HG02884 (cell line): ENCODE results near the gene PTPRN2.
"Not testable (repeated sequence)": the region's sequence is repeated elsewhere in the genome, so short reads cannot be mapped to it uniquely, and the experiment has no call there.

ENCODE experiments used
- ATAC-seq: cut with Tn5 transposase; IDR thresholded peaks from one replicate; pipeline ENCODE4 v1.9.1; 2021; ENCODE audit warnings: mild to moderate bottlenecking, moderate library complexity; ENCODE audit not compliant: unreplicated experiment

Gene PTPRN2

GRCh38 chr7:158521795-158522194 is 65.8 kb downstream of the PTPRN2 start:
- ATAC-seq: not testable (repeated sequence)

GRCh38 chr7:158520825-158521224 is 66.8 kb downstream of the PTPRN2 start:
- no peak for ATAC-seq

GRCh38 chr7:158519633-158520174 is 67.9 kb downstream of the PTPRN2 start:
- no peak for ATAC-seq

GRCh38 chr7:158518980-158519632 is 68.5 kb downstream of the PTPRN2 start:
- ATAC-seq: no peak

- no peak for ATAC-seq
These were observed 70.1 kb downstream of the PTPRN2 start for GRCh38 chr7:158517571-158517970.

GRCh38 chr7:158517072-158517471 is 70.6 kb downstream of the PTPRN2 start:
- no peak for ATAC-seq

GRCh38 chr7:158516524-158516923 is 71.1 kb downstream of the PTPRN2 start:
- ATAC-seq: no peak

GRCh38 chr7:158512869-158513268 is 74.8 kb downstream of the PTPRN2 start:
- no peak for ATAC-seq

GRCh38 chr7:158512042-158512441 is 75.6 kb downstream of the PTPRN2 start:
- no peak for ATAC-seq

GRCh38 chr7:158508802-158509385 is 78.7 kb downstream of the PTPRN2 start:
- ATAC-seq: no peak

- ATAC-seq: not testable (repeated sequence)
These were observed 79.3 kb downstream of the PTPRN2 start for GRCh38 chr7:158508321-158508720.

GRCh38 chr7:158507917-158508316 is 79.7 kb downstream of the PTPRN2 start:
- ATAC-seq: no peak

- ATAC-seq: not testable (repeated sequence)
These were observed 80.4 kb downstream of the PTPRN2 start for GRCh38 chr7:158507175-158507574.

GRCh38 chr7:158506626-158507025 is 81.0 kb downstream of the PTPRN2 start:
- no peak for ATAC-seq

GRCh38 chr7:158505683-158506082 is 81.9 kb downstream of the PTPRN2 start:
- no peak for ATAC-seq

- no peak for ATAC-seq
These were observed 85.4 kb downstream of the PTPRN2 start for GRCh38 chr7:158502068-158502750.

- no peak for ATAC-seq
These were observed 86.1 kb downstream of the PTPRN2 start for GRCh38 chr7:158501393-158502067.

- ATAC-seq: no peak
These were observed 87.0 kb downstream of the PTPRN2 start for GRCh38 chr7:158500651-158501052.

- ATAC-seq: no peak
These were observed 88.6 kb downstream of the PTPRN2 start for GRCh38 chr7:158499082-158499455.

- no peak for ATAC-seq
These were observed 89.1 kb downstream of the PTPRN2 start for GRCh38 chr7:158498443-158499081.

GRCh38 chr7:158497627-158498026 is 90.0 kb downstream of the PTPRN2 start:
- ATAC-seq: no peak
